GM12878 (cell line): ENCODE measurements around the gene CATSPERZ. TPM values are rescaled to one million over a fixed set of nuclear protein-coding genes. Genes with fewer than 3 reads are reported as not detected.

Experiments used
- ASH2L ChIP-seq: fragments of 300-600, 200-600 bp; sonication (generic); IDR thresholded peaks from 2 replicates; pipeline ENCODE4 v1.6.1; 2017; ENCODE audit warnings: low read depth, mild to moderate bottlenecking, borderline replicate concordance
- ATF3 ChIP-seq: IDR thresholded peaks from 2 replicates; pipeline ENCODE4 v1.6.1; 2011; ENCODE audit warnings: low read depth, mild to moderate bottlenecking, low read length, moderate library complexity, borderline replicate concordance; ENCODE audit errors: extremely low read depth
- CBFB ChIP-seq: IDR thresholded peaks from 2 replicates; pipeline ENCODE4 v1.6.1; 2016; ENCODE audit warnings: antibody characterized with exemption, low read depth
- IKZF1 ChIP-seq: fragments of 450-650 bp; conservative IDR thresholded peaks from 2 replicates; pipeline ENCODE4 v1.6.1; 2017; ENCODE audit warnings: antibody characterized with exemption, mild to moderate bottlenecking
- KDM1A ChIP-seq: fragments of 200-600 bp; sonication (generic); IDR thresholded peaks from 2 replicates; pipeline ENCODE4 v1.6.1; 2016; ENCODE audit warnings: borderline replicate concordance
- MTA2 ChIP-seq: fragments of 450-650 bp; IDR thresholded peaks from 2 replicates; pipeline ENCODE4 v1.6.1; 2016; ENCODE audit warnings: low read depth, mild to moderate bottlenecking, moderate library complexity
- NBN ChIP-seq: fragments of 450-650 bp; IDR thresholded peaks from 2 replicates; pipeline ENCODE4 v1.6.1; 2016
- NFYB ChIP-seq: IDR thresholded peaks from 2 replicates; pipeline ENCODE4 v1.6.1; 2011; ENCODE audit warnings: low read depth, mild to moderate bottlenecking, low read length, improper control_type of control experiment, moderate library complexity; ENCODE audit not compliant: insufficient read depth
- NR2C1 ChIP-seq: fragments of 450-650 bp; IDR thresholded peaks from 2 replicates; pipeline ENCODE4 v1.6.1; 2017; ENCODE audit warnings: antibody characterized with exemption, mild to moderate bottlenecking, moderate library complexity
- PAX5 ChIP-seq: IDR thresholded peaks from 2 replicates; pipeline ENCODE4 v1.6.1; 2011; ENCODE audit warnings: low read depth, low read length, borderline replicate concordance
- POLR2AphosphoS2 ChIP-seq: IDR thresholded peaks from 2 replicates; pipeline ENCODE4 v1.6.1; 2011; ENCODE audit warnings: low read depth, mild to moderate bottlenecking, low read length, improper control_type of control experiment, moderate library complexity
- POLR2AphosphoS5 ChIP-seq: IDR thresholded peaks from 2 replicates; pipeline ENCODE4 v1.6.1; 2011; ENCODE audit warnings: mild to moderate bottlenecking, low read length, inconsistent platforms
- RBBP5 ChIP-seq: fragments of 200-600 bp; sonication (generic); conservative IDR thresholded peaks from 2 replicates; pipeline ENCODE4 v1.6.1; 2016
- SPI1 ChIP-seq: IDR thresholded peaks from 2 replicates; pipeline ENCODE4 v1.6.1; 2011; ENCODE audit warnings: low read depth, mild to moderate bottlenecking, low read length, moderate library complexity, borderline replicate concordance; ENCODE audit not compliant: insufficient read depth
- USF1 ChIP-seq: IDR thresholded peaks from 2 replicates; pipeline ENCODE4 v1.6.1; 2011; ENCODE audit warnings: borderline replicate concordance, low read depth, mild to moderate bottlenecking, moderate library complexity, mixed read lengths, low read length; ENCODE audit not compliant: insufficient read depth; ENCODE audit errors: extremely low read length
- polyA plus RNA-seq, 11 experiments: library from polyadenylated mRNA; depleted of rRNA in 4 of 11; unstranded in 6 of 11; stranded (reverse) in 5 of 11; fragments of >200 nt; fragmentation: Nextera tagmentation in 4 of 11; fragmentation: Illumina TruSeq in 1 of 11; extraction: Ambion mirVana in 4 of 11; extraction: Trizol in 1 of 11; gene quantifications; 1 replicate in 1 of 11; 2 replicates in 10 of 11; pipeline versions ENCODE4 v1.2.1 to v1.2.3, GENCODE V29; 2011 to 2016; ENCODE audit warnings: inconsistent platforms in 2 of 11, missing spikeins in 2 of 11, low read depth in 1 of 11
- total RNA-seq, 4 experiments: library from RNA; depleted of rRNA in 3 of 4; stranded (reverse); fragments of >200 nt in 3 of 4; fragmentation: Illumina TruSeq in 1 of 4; extraction: Trizol in 1 of 4; gene quantifications; 2 replicates each; pipeline versions ENCODE4 v1.2.1 to v1.2.3, GENCODE V29; 2013 to 2021
- TF ChIP-seq, protein P1 (sequence below): fragments of 450-650 bp; IDR thresholded peaks from 2 replicates; pipeline ENCODE4 v1.6.1; 2017; ENCODE audit warnings: mild to moderate bottlenecking, moderate library complexity
- TF ChIP-seq, protein P2 (sequence below), 3 experiments: IDR thresholded peaks in 2 of 3; conservative IDR thresholded peaks in 1 of 3; 2 replicates each; pipeline ENCODE4 v1.5.1; 2011; ENCODE audit warnings: low read depth in 3 of 3, low read length in 3 of 3, mild to moderate bottlenecking in 3 of 3, control low read depth in 2 of 3, moderate library complexity in 2 of 3, inconsistent platforms in 1 of 3, mixed read lengths in 1 of 3; ENCODE audit not compliant: control insufficient read depth in 2 of 3, insufficient read depth in 1 of 3; ENCODE audit errors: extremely low read depth in 1 of 3
- TF ChIP-seq, protein P3 (sequence below): fragments of 450-650 bp; IDR thresholded peaks from 2 replicates; pipeline ENCODE4 v1.6.1; 2016; ENCODE audit warnings: mild to moderate bottlenecking, moderate library complexity, borderline replicate concordance

CATSPERZ gene
- total and polyA plus RNA-seq, 10 of the 15 experiments (the other 5 are each of a cell fraction or from before 2014, with no cell fraction given): 0.12 to 0.31 TPM; not detected in 8

GRCh38 chr11:64268893-64269539 is 31.1 kb upstream of the CATSPERZ start (continued):
- TF ChIP-seq, protein P1, sequence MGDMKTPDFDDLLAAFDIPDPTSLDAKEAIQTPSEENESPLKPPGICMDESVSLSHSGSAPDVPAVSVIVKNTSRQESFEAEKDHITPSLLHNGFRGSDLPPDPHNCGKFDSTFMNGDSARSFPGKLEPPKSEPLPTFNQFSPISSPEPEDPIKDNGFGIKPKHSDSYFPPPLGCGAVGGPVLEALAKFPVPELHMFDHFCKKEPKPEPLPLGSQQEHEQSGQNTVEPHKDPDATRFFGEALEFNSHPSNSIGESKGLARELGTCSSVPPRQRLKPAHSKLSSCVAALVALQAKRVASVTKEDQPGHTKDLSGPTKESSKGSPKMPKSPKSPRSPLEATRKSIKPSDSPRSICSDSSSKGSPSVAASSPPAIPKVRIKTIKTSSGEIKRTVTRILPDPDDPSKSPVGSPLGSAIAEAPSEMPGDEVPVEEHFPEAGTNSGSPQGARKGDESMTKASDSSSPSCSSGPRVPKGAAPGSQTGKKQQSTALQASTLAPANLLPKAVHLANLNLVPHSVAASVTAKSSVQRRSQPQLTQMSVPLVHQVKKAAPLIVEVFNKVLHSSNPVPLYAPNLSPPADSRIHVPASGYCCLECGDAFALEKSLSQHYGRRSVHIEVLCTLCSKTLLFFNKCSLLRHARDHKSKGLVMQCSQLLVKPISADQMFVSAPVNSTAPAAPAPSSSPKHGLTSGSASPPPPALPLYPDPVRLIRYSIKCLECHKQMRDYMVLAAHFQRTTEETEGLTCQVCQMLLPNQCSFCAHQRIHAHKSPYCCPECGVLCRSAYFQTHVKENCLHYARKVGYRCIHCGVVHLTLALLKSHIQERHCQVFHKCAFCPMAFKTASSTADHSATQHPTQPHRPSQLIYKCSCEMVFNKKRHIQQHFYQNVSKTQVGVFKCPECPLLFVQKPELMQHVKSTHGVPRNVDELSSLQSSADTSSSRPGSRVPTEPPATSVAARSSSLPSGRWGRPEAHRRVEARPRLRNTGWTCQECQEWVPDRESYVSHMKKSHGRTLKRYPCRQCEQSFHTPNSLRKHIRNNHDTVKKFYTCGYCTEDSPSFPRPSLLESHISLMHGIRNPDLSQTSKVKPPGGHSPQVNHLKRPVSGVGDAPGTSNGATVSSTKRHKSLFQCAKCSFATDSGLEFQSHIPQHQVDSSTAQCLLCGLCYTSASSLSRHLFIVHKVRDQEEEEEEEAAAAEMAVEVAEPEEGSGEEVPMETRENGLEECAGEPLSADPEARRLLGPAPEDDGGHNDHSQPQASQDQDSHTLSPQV: no peak
- TF ChIP-seq MTA2 (peak; percentile 20; the same call in 1 of the 2 replicates), NBN (peak; percentile 38), NFYB (no peak), USF1 (no peak), ATF3 (no peak), ASH2L (no peak), PAX5 (no peak), CBFB (peak; percentile 41; the same call in 1 of the 2 replicates), SPI1 (no peak), KDM1A (no peak), POLR2AphosphoS5 (no peak), NR2C1 (no peak), IKZF1 (peak; percentile 11; the same call in 1 of the 2 replicates), RBBP5 (no peak), POLR2AphosphoS2 (no peak; the same call in 1 of the 2 replicates)
- TF ChIP-seq, protein P2, sequence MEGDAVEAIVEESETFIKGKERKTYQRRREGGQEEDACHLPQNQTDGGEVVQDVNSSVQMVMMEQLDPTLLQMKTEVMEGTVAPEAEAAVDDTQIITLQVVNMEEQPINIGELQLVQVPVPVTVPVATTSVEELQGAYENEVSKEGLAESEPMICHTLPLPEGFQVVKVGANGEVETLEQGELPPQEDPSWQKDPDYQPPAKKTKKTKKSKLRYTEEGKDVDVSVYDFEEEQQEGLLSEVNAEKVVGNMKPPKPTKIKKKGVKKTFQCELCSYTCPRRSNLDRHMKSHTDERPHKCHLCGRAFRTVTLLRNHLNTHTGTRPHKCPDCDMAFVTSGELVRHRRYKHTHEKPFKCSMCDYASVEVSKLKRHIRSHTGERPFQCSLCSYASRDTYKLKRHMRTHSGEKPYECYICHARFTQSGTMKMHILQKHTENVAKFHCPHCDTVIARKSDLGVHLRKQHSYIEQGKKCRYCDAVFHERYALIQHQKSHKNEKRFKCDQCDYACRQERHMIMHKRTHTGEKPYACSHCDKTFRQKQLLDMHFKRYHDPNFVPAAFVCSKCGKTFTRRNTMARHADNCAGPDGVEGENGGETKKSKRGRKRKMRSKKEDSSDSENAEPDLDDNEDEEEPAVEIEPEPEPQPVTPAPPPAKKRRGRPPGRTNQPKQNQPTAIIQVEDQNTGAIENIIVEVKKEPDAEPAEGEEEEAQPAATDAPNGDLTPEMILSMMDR (IDR thresholded peaks at IDR 0.05 in 2 of 3, conservative IDR thresholded peaks at IDR 0.05 in 1 of 3; ENCODE audit: control insufficient read depth in 2 of 3, extremely low read depth in 1 of 3, insufficient read depth in 1 of 3, low read depth in 3 of 3, low read length in 3 of 3): 0 out of 6 replicates have a peak, but pooled peaks of 2 of the 3 experiments have one; percentile 3 to 6
- TF ChIP-seq, protein P3, sequence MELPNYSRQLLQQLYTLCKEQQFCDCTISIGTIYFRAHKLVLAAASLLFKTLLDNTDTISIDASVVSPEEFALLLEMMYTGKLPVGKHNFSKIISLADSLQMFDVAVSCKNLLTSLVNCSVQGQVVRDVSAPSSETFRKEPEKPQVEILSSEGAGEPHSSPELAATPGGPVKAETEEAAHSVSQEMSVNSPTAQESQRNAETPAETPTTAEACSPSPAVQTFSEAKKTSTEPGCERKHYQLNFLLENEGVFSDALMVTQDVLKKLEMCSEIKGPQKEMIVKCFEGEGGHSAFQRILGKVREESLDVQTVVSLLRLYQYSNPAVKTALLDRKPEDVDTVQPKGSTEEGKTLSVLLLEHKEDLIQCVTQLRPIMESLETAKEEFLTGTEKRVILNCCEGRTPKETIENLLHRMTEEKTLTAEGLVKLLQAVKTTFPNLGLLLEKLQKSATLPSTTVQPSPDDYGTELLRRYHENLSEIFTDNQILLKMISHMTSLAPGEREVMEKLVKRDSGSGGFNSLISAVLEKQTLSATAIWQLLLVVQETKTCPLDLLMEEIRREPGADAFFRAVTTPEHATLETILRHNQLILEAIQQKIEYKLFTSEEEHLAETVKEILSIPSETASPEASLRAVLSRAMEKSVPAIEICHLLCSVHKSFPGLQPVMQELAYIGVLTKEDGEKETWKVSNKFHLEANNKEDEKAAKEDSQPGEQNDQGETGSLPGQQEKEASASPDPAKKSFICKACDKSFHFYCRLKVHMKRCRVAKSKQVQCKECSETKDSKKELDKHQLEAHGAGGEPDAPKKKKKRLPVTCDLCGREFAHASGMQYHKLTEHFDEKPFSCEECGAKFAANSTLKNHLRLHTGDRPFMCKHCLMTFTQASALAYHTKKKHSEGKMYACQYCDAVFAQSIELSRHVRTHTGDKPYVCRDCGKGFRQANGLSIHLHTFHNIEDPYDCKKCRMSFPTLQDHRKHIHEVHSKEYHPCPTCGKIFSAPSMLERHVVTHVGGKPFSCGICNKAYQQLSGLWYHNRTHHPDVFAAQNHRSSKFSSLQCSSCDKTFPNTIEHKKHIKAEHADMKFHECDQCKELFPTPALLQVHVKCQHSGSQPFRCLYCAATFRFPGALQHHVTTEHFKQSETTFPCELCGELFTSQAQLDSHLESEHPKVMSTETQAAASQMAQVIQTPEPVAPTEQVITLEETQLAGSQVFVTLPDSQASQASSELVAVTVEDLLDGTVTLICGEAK: peak; percentile 46; the same call in 1 of the 2 replicates
